Measurements from ENCODE around the gene SERHL2.

DNA sequence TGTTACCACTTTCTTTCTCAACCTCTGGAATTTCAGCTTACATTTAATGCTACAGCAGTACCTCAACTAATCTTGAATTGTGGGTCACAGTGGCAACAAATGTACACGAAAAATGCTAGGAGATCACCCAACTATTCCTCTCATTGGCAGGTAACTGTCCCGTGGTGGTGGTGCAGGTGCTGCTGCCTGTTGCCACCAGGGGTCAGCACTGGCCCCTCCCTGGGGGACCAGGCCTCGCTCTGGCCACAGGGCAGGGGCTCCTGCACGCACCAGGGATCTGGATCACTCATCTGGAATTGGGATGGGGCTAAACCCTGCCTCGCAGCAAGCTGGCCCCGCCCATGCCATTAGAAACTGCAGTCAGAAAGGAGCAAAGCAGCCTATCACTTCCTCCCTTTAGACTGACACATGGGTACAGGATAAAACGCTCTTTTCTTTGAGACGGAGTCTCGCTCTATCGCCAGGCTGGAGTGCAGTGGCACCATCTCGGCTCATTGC is 67.8 kb downstream of the SERHL2 start:
- TF ChIP-seq, protein P1, sequence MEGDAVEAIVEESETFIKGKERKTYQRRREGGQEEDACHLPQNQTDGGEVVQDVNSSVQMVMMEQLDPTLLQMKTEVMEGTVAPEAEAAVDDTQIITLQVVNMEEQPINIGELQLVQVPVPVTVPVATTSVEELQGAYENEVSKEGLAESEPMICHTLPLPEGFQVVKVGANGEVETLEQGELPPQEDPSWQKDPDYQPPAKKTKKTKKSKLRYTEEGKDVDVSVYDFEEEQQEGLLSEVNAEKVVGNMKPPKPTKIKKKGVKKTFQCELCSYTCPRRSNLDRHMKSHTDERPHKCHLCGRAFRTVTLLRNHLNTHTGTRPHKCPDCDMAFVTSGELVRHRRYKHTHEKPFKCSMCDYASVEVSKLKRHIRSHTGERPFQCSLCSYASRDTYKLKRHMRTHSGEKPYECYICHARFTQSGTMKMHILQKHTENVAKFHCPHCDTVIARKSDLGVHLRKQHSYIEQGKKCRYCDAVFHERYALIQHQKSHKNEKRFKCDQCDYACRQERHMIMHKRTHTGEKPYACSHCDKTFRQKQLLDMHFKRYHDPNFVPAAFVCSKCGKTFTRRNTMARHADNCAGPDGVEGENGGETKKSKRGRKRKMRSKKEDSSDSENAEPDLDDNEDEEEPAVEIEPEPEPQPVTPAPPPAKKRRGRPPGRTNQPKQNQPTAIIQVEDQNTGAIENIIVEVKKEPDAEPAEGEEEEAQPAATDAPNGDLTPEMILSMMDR (IDR thresholded peaks at IDR 0.05) = peak; percentile 69
- TF ChIP-seq CHD2 (IDR thresholded peaks at IDR 0.05; ENCODE audit: low read length, partially characterized antibody) = no peak
- TF ChIP-seq MXI1 (IDR thresholded peaks at IDR 0.05; ENCODE audit: low read depth, low read length) = no peak
- TF ChIP-seq EP300 (IDR thresholded peaks at IDR 0.05; ENCODE audit: borderline replicate concordance in 1 of 2, low read depth in 1 of 2, low read length in 1 of 2) = no peak
- no peak for TF ChIP-seq TCF12 (IDR thresholded peaks at IDR 0.05)
- TF ChIP-seq, protein P2, sequence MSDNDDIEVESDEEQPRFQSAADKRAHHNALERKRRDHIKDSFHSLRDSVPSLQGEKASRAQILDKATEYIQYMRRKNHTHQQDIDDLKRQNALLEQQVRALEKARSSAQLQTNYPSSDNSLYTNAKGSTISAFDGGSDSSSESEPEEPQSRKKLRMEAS (IDR thresholded peaks at IDR 0.05; ENCODE audit: low read depth) = no peak
- TF ChIP-seq POLR2AphosphoS5 (IDR thresholded peaks at IDR 0.05; ENCODE audit: low read depth, low read length) = no peak
- no peak for TF ChIP-seq YY1 (IDR thresholded peaks at IDR 0.05; ENCODE audit: low read depth)
- TF ChIP-seq EZH2phosphoT487 (IDR thresholded peaks at IDR 0.05; ENCODE audit: borderline replicate concordance, low read depth) = no peak
- TF ChIP-seq, protein P3, sequence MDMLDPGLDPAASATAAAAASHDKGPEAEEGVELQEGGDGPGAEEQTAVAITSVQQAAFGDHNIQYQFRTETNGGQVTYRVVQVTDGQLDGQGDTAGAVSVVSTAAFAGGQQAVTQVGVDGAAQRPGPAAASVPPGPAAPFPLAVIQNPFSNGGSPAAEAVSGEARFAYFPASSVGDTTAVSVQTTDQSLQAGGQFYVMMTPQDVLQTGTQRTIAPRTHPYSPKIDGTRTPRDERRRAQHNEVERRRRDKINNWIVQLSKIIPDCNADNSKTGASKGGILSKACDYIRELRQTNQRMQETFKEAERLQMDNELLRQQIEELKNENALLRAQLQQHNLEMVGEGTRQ (IDR thresholded peaks at IDR 0.05; ENCODE audit: borderline replicate concordance, low read depth, low read length) = no peak
- no peak for TF ChIP-seq TEAD4 (IDR thresholded peaks at IDR 0.05; ENCODE audit: borderline replicate concordance, insufficient read depth)
